Stimulated activated naive CD8-positive, alpha-beta T cell treated with anti-CD3 and anti-CD28 coated beads, Interleukin-15, amount 100 ng/mL, for 72 hours (primary cell): Measurements from ENCODE around the gene TM7SF3.
"Not testable (repeated sequence)": the region's sequence is repeated elsewhere in the genome, so short reads cannot be mapped to it uniquely, and the experiment has no call there.

Source experiments
- ATAC-seq: fragments of 150-1000 bp; cut with Tn5 transposase; 2 replicates; pipeline ENCODE4 v1.10.0; 2021; ENCODE audit warnings: mild to moderate bottlenecking, moderate library complexity
- DNase-seq, 2 donors: peaks; one replicate each; pipeline ENCODE4 v3.0.0; 2021 to 2022
- H3K27ac Mint-ChIP-seq, 2 donors: one replicate each; pipeline ENCODE4 v1.8.0; 2022; ENCODE audit warnings: mild to moderate bottlenecking in 2 of 2, mixed read lengths in 2 of 2, moderate library complexity in 2 of 2
- H3K27me3 Mint-ChIP-seq: one replicate; pipeline ENCODE4 v1.8.0; 2022; ENCODE audit warnings: mixed read lengths
- H3K4me1 Mint-ChIP-seq: one replicate; pipeline ENCODE4 v1.8.0; 2022; ENCODE audit warnings: mild to moderate bottlenecking, mixed read lengths
- H3K4me3 Mint-ChIP-seq, 2 donors: one replicate each; pipeline ENCODE4 v1.8.0; 2022; ENCODE audit warnings: mild to moderate bottlenecking in 2 of 2, mixed read lengths in 2 of 2, moderate library complexity in 1 of 2
- H3K9me3 Mint-ChIP-seq, 2 donors: one replicate each; pipeline ENCODE4 v1.8.0; 2022; ENCODE audit warnings: mixed read lengths in 2 of 2

Gene TM7SF3

DNA sequence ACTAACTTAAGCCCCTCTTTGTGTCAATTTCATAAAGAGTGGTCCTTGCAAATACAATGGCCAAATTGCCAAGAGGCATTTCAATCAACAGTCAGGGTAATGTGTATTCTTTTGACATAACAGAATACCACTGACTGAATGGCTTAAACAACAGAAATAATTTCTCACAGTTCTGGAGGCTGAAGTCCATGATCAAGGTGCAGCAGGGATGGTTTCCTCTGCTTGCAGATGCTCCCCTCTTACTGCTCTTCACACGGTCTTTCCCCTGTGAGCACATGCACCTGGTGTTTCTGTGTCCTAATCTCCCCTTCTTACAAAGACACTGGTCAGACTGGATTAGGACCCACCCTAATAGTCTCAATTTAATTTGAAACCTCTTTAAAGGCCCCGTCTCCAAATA is 44.0 kb downstream of the TM7SF3 start:
- Mint-ChIP-seq H3K27ac (no peak overlapping the region), H3K27me3 (no peaks in the 10 kb centered on the region)

DNA sequence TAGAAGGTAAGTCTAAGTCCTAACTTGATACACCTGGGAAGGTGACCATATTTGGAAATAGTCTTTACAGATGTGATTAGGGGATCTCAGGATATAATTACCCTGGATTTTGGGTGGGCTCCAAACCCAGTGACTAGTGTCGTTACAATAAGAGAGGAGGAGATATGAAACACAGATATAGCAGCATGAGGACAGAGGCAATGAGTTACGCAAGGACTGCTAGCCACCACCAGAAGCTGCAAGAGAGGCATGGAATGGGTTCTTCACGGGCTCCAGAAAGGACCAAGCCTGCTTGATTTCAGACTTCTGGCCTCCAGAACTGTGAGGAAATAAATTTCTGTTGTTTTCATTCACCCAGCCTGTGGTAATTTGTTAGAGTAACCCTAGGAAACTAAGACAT is 47.3 kb downstream of the TM7SF3 start:
- no peaks in the 10 kb centered on the region for H3K27me3 Mint-ChIP-seq

More for the DNA sequence above, 44.0 kb downstream of the TM7SF3 start:
- Mint-ChIP-seq H3K4me3 (no peak overlapping the region), H3K4me1 (peaks cover 11% of the 10 kb centered on the region), H3K9me3 (no peaks in the 10 kb centered on the region)
- ATAC-seq (no peak), DNase-seq (no peak)

DNA sequence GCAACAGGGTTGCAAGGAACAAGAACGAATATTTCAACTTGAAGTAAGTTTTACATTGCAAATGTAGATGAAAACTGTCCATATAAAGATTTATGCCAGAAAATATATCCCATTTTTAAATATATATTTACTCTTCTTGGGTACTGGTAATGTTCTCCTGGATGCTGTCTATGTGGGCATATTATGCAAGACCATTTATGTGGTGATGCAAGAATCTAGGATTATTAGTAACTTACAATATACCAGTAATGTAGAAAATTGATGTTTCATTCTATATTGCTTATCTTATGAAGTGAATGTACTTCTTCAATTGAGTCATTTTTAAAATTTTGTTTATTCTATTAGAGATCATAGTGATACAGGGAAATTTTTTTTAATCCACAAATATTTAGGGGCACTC is 50.8 kb downstream of the TM7SF3 start:
- Mint-ChIP-seq H3K4me1 (no peaks in the 10 kb centered on the region), H3K27ac (peak overlapping the region; percentile 27 to 54), H3K9me3 (no peaks in the 10 kb centered on the region), H3K27me3 (no peaks in the 10 kb centered on the region), H3K4me3 (no peak overlapping the region)
- ATAC-seq (no peak), DNase-seq (no peak)

More for the DNA sequence above, 47.3 kb downstream of the TM7SF3 start:
- DNase-seq: no peak
- H3K9me3 Mint-ChIP-seq: no peaks in the 10 kb centered on the region
- no peak overlapping the region for H3K4me3 Mint-ChIP-seq
- no peak for ATAC-seq
- no peak overlapping the region for H3K27ac Mint-ChIP-seq
- peaks cover 4% of the 10 kb centered on the region for H3K4me1 Mint-ChIP-seq

- Mint-ChIP-seq H3K27ac (no peak overlapping the region), H3K4me3 (no peak overlapping the region), H3K9me3 (no peaks in the 10 kb centered on the region), H3K27me3 (no peaks in the 10 kb centered on the region), H3K4me1 (no peaks in the 10 kb centered on the region)
- DNase-seq: no peak
- no peak for ATAC-seq
These were observed 52.4 kb downstream of the TM7SF3 start for GRCh38 chr12:26961803-26962202.

DNA sequence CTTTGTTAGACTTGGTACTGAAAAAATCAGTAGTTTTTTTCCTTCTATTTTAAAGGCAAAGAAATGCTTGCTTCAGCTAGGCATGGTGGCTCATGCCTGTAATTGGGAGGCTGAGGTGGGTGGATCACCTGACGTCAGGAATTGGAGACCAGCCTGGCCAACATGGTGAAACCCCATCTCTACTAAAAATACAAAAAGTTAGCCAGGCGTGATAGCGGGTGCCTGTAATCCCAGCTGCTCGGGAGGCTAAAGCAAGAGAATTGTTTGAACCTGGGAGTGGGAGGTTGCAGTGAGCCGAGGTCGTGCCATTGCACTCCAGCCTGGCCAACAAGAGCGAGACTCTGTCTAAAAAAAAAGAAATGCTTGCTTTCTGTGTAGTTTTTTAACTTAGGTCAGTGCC is 52.8 kb downstream of the TM7SF3 start:
- DNase-seq, H3K4me3 Mint-ChIP-seq, ATAC-seq, H3K4me1 Mint-ChIP-seq, H3K27me3 Mint-ChIP-seq, H3K9me3 Mint-ChIP-seq: not testable (repeated sequence)
- H3K27ac Mint-ChIP-seq: peak overlapping the region in 1 of 2 donors; percentile 42

DNA sequence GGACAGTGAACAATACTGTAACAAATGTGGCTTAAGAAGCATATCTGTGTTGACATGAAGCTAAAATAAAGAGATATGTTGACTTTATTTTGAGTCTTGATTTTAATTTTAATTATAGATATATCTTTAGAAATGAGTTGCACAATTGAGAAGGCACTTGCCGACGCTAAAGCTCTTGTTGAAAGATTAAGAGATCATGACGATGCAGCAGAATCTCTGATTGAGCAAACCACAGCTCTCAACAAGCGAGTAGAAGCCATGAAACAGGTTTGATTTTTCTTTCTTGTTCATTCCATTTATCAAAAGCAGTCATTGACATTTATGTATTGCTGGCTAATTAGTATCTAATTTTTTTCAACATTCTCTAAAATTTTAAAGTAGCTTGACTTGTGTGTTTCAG is 60.2 kb downstream of the TM7SF3 start:
- H3K4me1 Mint-ChIP-seq: peaks cover 38% of the 10 kb centered on the region
- no peak for DNase-seq
- no peak for ATAC-seq

DNA sequence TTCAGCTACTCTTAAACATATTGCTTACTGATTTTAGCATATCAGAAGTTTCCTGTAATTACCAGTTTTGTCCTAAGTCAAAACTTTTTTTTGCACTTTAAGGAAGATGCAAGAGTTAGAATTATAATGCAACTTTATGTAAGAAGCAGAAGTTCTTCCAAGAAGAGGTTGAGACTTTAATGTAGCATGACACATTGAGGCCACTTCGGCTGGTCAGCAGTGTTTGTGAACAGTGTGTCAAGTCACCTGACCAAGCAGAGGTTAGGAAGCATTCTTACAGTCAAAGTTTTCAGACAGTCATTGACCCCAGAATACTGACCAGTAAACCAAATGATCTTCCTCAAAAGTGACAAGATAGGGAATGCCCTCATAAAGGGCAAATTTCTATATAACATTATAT is 60.7 kb downstream of the TM7SF3 start:
- no peak for ATAC-seq
- H3K27ac Mint-ChIP-seq: peak overlapping the region; percentile 27 to 73
- peaks cover 40% of the 10 kb centered on the region for H3K4me1 Mint-ChIP-seq

More for the DNA sequence above, 60.2 kb downstream of the TM7SF3 start:
- peak overlapping the region in 1 of 2 donors; percentile 12 for H3K4me3 Mint-ChIP-seq
- no peak overlapping the region for H3K27ac Mint-ChIP-seq
- H3K9me3 Mint-ChIP-seq: no peaks in the 10 kb centered on the region
- H3K27me3 Mint-ChIP-seq: no peaks in the 10 kb centered on the region

DNA sequence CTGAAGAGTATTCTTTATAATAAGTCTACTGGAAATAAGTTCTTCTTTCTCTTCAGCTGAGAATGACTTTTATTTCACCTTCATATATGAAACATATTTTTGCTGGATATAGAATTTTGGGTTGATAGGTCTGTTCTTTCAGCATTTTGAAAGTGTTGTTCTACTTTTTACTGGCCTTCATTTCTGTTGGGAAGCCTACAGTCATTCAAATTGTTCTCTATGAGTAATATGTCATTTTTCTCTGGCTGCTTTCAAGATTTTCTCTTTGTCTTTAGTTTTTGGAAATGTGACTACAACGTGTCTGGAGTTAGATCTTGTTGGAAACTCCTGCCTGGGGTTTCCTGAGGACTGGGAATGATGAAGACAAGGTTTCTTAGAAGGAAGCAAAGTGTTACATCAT is 65.9 kb downstream of the TM7SF3 start:
- Mint-ChIP-seq H3K4me3 (no peak overlapping the region), H3K27ac (no peak overlapping the region), H3K27me3 (no peaks in the 10 kb centered on the region), H3K9me3 (peaks cover 7 to 12% of the 10 kb centered on the region in 2 donors), H3K4me1 (peaks cover 69% of the 10 kb centered on the region)
- DNase-seq: no peak
- no peak for ATAC-seq

More for the DNA sequence above, 60.7 kb downstream of the TM7SF3 start:
- H3K9me3 Mint-ChIP-seq: peaks cover 2 to 3% of the 10 kb centered on the region in 2 donors
- no peaks in the 10 kb centered on the region for H3K27me3 Mint-ChIP-seq
- DNase-seq: no peak
- peak overlapping the region in 1 of 2 donors; percentile 35 for H3K4me3 Mint-ChIP-seq

DNA sequence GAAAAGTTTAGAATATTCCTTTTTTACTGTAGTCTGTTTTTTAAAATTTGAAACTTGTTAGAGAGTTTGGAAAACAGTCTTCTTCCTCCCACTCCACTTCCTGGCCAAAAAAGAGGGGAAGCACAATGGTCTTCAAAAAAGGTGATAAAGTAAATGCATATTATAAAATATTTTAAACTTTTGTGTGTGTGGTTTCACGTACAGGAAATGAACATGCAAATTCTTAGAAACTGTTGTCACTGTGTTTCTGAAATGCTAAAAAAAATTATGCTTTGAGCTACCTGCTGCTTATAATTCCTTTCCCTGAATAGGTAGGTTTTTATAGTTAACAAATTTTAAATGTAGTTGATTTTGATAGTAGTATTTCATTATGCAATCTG is 73.0 kb downstream of the TM7SF3 start:
- peak overlapping the region; percentile 81 to 95 for H3K4me3 Mint-ChIP-seq
- ATAC-seq: no peak
- H3K27ac Mint-ChIP-seq: peak overlapping the region; percentile 98
- peaks cover 37% of the 10 kb centered on the region for H3K4me1 Mint-ChIP-seq
- no peaks in the 10 kb centered on the region for H3K27me3 Mint-ChIP-seq
- peak in 1 of 2 donors; percentile 10 for DNase-seq
- H3K9me3 Mint-ChIP-seq: no peaks in the 10 kb centered on the region

- Mint-ChIP-seq H3K4me3 (peak overlapping the region; percentile 81 to 95), H3K27ac (peak overlapping the region; percentile 98), H3K4me1 (peaks cover 37% of the 10 kb centered on the region), H3K27me3 (no peaks in the 10 kb centered on the region), H3K9me3 (no peaks in the 10 kb centered on the region)
- ATAC-seq (no peak), DNase-seq (peak; percentile 12 to 31)
These were observed 73.5 kb downstream of the TM7SF3 start for GRCh38 chr12:26940516-26941214.

DNA sequence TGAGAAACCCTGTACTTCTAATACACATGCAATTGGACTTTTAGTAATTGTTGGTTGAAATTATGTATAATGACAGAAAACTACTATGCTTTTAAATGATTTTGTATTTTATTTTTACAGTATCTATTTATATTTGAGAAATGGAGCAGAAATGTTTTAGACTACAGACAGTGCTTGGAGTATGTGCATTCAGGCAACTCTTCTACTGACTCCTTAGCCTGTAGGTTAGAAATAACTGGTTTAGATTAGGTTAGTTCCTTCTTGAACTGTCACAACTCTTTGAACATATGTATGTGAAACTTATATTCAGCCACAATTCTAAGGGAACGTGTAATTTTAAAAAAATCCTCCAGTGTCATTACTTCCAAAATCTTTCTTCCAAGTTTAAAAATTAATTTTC is 74.2 kb downstream of the TM7SF3 start:
- ATAC-seq (no peak), DNase-seq (no peak)
- Mint-ChIP-seq H3K27ac (no peak overlapping the region), H3K27me3 (no peaks in the 10 kb centered on the region), H3K9me3 (no peaks in the 10 kb centered on the region), H3K4me1 (peaks cover 44% of the 10 kb centered on the region), H3K4me3 (peak overlapping the region; percentile 95)

DNA sequence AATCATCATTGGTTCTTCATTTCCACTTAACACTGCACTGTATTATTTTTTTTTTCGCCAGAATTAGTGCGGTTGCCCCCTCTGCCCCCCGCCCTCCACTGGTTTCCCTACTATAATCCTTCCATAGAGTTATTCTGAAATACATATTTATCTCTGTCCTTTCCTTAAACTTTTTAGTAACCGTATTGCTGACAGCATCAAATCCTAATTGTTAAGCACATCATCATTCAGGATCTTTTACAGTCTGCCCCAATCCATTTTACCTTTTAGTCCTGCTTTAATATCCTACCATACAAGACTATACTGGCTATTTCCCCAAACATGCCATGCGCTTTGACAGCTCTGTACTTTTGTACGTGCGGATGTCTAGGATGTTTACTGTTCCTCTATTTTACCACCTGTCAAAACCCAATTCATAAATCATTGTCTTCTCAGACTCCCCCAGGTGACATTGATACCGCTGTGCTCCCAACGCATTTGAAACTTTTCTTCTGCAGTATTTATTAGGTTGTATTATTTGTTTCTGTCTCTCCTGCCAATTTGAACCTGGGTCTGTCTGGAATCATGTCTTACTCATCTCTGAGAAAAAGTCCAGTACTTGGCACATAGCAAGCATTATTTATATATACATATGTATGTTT is 74.9 kb downstream of the TM7SF3 start:
- no peak for ATAC-seq
- no peak for DNase-seq
- H3K4me3 Mint-ChIP-seq: peak overlapping the region; percentile 95
- H3K27ac Mint-ChIP-seq: peak overlapping the region; percentile 98 to 99
- H3K9me3 Mint-ChIP-seq: no peaks in the 10 kb centered on the region
- peaks cover 50% of the 10 kb centered on the region for H3K4me1 Mint-ChIP-seq
- H3K27me3 Mint-ChIP-seq: no peaks in the 10 kb centered on the region

GRCh38 chr12:26938701-26939062 is 75.5 kb downstream of the TM7SF3 start:
- Mint-ChIP-seq H3K9me3 (no peaks in the 10 kb centered on the region), H3K27ac (peak overlapping the region; percentile 98 to 99), H3K4me1 (peaks cover 50% of the 10 kb centered on the region), H3K4me3 (peak overlapping the region; percentile 95), H3K27me3 (no peaks in the 10 kb centered on the region)
- ATAC-seq (peak; percentile 14), DNase-seq (no peak)

DNA sequence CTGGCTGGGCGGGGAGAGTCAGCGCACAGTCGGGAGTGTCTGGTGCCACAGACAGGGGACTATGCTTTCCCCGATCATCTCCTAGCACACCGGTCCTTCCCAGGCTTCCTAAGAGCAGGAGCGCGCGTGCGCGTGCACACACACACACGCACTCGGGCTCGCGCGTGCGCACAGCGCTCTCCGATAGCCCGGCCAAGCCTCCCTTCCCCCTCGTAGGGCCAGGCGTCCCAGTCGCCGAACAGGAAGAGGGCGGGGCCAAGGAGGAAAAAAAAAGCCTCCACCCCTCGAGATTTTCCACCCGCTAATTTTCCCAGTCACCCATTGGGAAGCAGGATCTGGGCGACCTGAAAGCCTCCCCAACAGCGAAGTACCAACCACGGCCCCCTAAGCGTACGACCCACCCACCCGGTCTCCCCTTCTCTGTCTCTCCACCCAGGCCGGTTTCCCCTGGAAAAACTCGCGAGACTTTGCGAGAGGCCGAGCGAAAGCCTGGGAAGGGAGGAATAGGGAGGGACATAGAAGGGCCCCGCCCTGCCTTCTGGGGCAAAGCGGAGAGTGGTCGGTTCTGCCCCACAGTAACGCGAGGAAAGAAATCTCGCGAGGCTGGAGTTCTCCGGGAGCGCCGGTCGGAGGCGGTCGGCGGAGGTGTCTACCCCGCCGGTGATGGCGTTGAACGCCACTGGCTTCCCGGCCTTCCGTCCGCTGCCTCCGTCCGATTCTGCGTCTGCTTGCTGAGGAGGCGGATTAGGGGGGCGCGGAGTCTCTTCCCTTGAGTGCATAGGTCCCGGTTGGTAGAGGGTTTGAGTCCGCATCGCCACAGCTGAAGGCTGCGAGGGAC is 76.1 kb downstream of the TM7SF3 start, which contains the start of the genes FGFR1OP2 and INTS13:
FGFR1OP2 (plus strand) TSS at position 608 of the 838 bp plus-strand sequence. CDS start 15,689 bp downstream, outside the sequence.
INTS13 (minus strand) TSS at position 119 of the 838 bp plus-strand sequence. CDS start 1,178 bp downstream, outside the sequence.
- H3K4me1 Mint-ChIP-seq: peaks cover 50% of the 10 kb centered on the region
- H3K9me3 Mint-ChIP-seq: no peaks in the 10 kb centered on the region
- peak within 1 kb of the TSS; percentile 95 for H3K4me3 Mint-ChIP-seq
- DNase-seq: peak; percentile 97 to 98
- ATAC-seq: peak; percentile 92
- H3K27me3 Mint-ChIP-seq: no peaks in the 10 kb centered on the region
- H3K27ac Mint-ChIP-seq: peak within 1 kb of the TSS; percentile 98 to 99

DNA sequence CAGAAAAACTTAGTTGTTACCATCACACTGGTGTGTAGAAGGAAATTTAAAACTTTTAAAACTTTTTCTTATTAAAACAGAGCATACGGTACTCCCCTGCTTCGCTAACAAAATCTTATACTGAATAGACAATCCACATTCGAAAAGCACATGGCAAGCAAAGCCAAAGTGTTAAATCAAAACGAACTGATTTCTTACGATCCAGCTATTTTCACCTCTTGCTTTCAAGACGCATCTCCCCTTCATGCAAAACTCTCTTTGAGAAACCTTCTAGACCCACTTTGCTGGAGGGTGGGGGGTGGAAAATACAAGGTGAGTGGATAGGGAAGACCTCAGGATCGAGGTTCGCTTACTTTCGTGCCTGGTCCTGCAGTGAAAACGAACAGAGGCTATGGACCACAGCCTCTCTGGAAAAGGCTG is 76.7 kb downstream of the TM7SF3 start:
- no peak for ATAC-seq
- Mint-ChIP-seq H3K27ac (peak overlapping the region; percentile 98 to 99), H3K4me3 (peak overlapping the region; percentile 95), H3K27me3 (no peaks in the 10 kb centered on the region), H3K4me1 (peaks cover 50% of the 10 kb centered on the region), H3K9me3 (no peaks in the 10 kb centered on the region)
- DNase-seq: no peak
